ENCODE data around the gene GOLGA3.
"Not testable (repeated sequence)": the region's sequence is repeated elsewhere in the genome, so short reads cannot be mapped to it uniquely, and the experiment has no call there.

The GOLGA3 gene, protein sequence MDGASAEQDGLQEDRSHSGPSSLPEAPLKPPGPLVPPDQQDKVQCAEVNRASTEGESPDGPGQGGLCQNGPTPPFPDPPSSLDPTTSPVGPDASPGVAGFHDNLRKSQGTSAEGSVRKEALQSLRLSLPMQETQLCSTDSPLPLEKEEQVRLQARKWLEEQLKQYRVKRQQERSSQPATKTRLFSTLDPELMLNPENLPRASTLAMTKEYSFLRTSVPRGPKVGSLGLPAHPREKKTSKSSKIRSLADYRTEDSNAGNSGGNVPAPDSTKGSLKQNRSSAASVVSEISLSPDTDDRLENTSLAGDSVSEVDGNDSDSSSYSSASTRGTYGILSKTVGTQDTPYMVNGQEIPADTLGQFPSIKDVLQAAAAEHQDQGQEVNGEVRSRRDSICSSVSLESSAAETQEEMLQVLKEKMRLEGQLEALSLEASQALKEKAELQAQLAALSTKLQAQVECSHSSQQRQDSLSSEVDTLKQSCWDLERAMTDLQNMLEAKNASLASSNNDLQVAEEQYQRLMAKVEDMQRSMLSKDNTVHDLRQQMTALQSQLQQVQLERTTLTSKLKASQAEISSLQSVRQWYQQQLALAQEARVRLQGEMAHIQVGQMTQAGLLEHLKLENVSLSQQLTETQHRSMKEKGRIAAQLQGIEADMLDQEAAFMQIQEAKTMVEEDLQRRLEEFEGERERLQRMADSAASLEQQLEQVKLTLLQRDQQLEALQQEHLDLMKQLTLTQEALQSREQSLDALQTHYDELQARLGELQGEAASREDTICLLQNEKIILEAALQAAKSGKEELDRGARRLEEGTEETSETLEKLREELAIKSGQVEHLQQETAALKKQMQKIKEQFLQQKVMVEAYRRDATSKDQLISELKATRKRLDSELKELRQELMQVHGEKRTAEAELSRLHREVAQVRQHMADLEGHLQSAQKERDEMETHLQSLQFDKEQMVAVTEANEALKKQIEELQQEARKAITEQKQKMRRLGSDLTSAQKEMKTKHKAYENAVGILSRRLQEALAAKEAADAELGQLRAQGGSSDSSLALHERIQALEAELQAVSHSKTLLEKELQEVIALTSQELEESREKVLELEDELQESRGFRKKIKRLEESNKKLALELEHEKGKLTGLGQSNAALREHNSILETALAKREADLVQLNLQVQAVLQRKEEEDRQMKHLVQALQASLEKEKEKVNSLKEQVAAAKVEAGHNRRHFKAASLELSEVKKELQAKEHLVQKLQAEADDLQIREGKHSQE (N-terminal part only)

DNA sequence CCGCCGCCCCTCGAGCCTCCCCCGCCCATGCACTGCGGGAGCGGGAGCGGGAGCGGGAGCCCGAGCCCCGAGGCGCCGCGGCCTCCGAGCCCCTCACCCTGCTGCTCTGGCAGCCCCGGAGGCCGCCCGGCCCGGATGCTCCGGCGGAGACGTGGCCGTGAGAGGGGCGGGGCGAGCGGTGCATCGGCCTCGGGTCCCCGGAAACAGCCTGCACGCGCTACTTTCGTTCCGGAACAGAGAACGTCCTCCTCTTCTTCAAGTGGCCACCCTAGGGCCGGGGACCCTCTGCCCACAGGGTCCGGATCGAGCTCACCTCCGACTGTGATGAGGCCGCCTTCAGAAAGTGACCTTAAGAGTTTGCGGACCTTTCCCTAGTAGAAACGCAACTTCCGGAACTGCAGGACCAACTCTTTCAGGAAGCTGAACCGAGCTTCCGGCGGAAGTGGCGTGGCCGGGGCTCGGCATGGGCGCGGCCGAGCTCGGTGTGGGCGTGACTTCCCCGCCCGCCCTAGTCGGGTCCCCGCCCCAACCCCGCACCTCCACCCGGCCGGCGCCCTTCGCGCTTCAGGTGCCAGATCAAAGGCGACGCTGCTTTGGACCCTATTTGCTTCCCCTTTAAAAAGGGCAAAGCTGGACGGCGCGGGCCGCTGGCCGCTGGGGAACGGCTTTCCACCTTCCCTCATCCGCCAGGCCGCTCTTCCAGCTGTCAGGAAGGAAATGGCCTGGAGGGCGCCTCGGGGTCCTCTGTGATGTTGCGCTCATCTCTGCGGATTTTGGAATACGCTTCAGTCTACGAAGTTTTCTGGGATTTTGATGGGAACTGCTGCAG lies at the start of gene GOLGA3:
GOLGA3 (minus strand) TSS at position 164 of the 829 bp plus-strand sequence. CDS start 6,741 bp downstream, outside the sequence.
- DNase-seq (ENCODE audit: low spot score): peak; percentile 95

DNA sequence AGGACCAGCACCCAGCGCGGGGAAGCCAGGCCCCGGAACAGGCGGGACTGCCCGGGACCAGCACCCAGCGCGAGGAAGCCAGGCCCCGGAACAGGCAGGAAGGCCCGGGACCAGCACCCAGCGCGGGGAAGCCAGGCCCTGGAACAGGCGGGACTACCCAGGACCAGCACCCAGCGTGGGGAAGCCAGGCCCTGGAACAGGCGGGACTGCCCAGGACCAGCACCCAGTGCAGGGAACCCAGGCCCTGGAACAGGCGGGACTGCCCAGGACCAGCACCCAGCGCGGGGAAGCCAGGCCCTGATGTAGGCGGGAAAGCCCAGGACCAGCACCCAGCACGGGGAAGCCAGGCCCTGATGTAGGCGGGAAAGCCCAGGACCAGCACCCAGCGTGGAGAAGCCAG lies 46.0 kb upstream of the GOLGA3 start:
- DNase-seq (ENCODE audit: low spot score): not testable (repeated sequence)

DNA sequence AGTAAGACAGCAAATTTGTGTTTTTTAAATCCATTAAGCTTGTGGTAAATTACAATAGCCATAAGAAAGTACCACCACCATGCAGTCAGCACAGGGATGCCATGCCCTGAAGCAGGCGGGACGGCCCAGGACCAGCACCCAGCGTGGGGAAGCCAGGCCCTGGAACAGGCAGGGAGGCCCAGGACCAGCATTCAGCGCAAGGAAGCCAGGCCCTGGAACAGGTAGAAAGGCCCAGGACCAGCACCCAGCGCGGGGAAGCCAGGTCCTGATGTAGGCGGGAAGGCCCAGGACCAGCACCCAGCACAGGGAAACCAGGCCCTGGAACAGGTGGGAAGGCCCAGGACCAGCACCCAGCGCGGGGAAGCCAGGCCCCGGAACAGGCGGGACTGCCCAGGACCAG lies 45.5 kb upstream of the GOLGA3 start:
- DNase-seq (ENCODE audit: low spot score): no peak

DNA sequence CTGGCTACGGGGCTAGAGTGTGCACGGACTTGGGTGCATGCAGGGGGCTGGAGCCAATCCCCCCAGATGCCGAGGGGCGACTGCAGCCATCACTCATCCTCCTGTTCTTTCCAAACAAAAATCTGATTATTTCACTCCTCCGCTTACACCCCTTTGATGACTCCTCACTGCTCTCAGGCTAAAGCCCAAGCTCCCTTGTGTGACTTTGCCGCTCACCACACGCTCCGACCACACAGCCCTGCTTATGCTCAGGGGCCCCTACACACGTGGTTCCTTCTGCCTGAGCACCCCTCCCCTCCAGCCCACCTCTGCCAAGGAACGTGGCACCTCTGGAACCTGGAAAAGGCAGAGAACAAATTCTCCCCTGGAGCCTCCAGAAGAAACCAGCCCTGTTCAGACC lies 45.1 kb upstream of the GOLGA3 start:
- no peak for DNase-seq (ENCODE audit: low spot score)

DNA sequence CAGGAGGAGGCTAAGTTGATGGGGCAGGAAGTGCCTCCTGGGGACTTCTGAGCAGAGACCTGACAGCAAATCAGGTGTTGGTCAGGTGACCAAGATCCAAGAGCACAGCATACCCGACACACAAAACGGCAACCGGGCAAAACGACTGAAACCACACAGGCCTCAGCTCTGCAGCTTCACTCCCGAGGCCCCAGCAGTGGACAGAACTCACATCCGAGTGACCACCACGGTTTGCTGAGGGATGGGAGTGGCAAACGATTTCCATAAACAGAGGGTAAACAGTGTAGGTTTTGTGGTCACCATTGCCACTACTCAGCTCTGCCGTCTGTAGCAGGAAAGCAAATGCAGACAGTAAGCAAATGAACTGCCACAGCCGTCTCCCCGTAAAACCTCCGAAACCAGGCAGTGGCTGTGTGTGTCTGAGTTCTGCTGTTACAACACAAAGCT lies 44.3 kb upstream of the GOLGA3 start:
- DNase-seq (ENCODE audit: low spot score): no peak

DNA sequence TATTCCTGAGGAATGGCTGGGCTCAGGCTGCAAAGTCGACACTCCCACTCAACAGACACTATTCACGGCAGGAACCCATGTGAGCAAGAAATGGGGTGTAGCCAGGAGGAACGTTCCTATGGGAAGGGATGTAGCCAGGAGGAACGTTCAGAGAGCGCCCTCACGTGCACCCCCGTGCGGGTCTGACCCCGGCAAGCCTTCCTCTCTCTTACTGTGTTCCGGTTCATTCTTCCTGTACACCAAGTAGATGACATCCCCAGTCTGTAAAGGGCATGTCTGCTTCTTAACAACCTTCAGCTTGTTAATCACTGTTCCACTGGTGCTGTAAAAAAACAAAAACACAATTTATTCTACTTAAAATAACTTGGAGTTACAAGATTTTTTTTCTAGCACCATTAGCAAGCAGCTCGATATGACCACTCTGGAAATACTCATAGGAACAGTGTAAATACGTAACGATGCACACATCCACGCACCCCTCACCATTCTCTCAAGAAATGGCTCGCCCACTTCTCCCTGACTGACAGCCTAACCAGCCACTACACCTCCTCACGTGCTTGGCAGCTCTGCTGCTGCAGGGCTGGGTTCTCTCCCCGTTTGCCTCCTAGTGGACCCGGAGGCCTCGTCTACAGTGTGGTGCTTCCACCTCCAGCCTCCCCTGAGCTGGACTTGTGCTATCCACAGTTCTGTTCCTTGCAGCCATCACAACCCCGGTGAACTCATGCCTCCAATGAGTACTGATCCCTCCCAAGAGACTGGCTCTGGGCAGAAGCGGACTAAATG lies 43.6 kb upstream of the GOLGA3 start:
- no peak for DNase-seq (ENCODE audit: low spot score)

DNA sequence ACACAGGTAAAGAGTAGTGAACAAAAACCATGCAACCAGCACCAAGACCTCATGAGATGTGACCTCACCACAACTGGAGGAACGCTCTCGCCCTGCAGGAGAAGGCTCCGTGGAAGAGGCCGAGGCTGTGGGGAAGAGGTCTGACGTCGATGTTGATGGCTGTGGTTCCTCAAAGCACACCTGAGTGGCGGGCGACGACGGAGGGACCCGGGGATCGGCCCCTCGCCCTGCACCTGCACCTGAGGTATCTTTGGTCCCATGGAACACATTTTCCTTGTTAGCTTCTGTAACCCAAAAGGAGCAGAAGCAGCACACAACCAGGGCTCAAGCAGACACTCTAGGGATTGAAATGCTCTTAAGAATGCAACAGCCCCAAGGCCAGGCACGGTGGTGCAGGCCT lies 40.9 kb upstream of the GOLGA3 start:
- DNase-seq (ENCODE audit: low spot score): no peak

DNA sequence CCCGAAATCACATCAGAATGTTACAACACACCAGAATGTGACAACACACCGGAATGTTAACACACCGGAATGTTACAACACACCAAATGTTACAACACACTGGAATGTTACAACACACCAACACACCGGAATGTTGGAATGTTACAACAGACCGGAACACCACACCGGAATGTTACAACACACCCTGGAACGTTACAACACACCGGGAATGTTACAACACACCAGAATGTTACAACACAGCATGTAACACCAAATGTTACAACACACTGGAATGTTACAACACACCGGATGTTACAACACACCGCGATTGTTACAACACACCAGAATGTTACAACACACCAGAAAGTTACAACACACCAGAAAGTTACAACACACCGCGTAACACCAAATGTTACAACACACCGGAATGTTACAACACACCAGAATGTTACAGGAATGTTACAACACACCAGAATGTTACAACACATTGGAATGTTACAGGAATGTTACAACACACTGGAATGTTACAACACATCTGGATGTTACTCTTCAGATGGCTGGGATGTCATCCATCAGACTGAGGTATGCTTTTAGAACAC lies 37.7 kb upstream of the GOLGA3 start:
- DNase-seq (ENCODE audit: low spot score): no peak

DNA sequence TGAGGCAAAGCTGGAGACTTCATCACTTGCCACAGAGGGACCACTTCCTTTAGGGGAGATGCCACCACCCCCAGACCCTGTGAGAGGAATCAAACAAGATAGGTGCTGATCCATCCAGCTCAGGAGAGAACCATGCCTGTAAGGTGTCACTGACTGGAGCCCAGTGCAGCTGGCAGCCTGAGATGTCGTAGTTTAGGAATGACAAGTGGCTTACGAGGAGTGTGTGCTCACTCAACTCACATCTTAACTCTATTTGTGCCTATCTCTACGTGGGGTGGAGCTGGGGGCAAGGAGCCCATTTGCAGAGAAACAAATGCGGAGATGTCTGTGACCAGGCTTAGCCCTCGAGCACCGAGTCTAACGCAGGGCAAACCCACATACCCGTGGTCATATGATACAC lies 32.9 kb upstream of the GOLGA3 start:
- DNase-seq (ENCODE audit: low spot score): no peak

DNA sequence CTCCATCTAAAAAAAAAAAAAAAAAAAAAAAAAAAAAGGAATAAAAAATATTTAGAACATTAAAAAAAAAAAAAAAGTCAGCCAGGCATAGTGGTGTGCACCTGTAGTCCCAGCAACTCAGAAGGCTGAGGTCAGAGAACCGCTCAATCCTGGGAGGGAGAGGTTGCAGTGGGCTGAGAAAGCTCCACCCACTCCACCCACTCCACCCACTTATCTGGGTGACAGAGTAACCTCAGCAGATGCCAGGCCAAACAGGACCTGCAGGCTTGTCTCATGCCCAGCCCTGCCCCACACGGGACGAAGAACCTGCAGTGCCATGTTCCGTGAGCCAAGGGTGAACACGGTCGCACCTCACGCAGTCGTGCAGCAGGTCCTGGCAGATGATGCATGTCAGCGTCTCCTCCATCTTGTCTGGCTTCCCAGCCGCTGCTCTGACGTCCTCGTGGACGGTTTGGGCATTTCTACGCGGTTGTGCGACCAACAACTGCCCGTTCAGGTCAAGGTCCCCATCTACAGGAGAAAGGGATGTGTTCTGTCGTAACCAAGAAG lies 30.1 kb upstream of the GOLGA3 start:
- no peak for DNase-seq (ENCODE audit: low spot score)

DNA sequence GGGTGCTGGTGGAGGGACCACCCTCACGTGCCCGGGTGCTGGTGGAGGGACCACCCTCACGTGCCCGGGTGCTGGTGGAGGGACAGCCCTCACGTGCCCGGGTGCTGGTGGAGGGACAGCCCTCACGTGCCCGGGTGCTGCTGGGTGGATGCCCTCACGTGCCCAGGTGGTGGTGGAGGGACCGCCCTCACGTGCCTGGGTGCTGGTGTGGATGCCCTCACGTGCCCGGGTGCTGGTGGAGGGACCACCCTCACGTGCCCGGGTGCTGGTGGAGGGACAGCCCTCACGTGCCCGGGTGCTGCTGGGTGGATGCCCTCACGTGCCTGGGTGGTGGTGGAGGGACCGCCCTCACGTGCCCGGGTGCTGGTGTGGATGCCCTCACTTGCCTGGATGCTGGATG lies 28.4 kb upstream of the GOLGA3 start:
- not testable (repeated sequence) for DNase-seq (ENCODE audit: low spot score)

DNA sequence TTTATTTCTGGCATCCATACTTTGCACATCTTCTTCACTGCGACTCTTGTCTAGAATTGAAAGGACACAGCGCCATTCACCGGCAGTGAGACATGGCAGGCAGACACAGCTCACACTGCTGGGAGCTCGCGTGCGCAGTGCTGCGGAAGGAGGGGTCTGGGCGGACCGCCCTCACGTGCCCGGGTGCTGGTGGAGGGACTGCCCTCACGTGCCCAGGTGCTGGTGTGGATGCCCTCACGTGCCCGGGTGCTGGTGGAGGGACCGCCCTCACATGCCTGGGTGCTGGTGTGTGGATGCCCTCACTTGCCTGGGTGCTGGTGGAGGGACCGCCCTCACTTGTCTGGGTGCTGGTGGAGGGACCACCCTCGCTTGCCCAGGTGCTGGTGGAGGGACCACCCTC lies 27.9 kb upstream of the GOLGA3 start:
- no peak for DNase-seq (ENCODE audit: low spot score)

DNA sequence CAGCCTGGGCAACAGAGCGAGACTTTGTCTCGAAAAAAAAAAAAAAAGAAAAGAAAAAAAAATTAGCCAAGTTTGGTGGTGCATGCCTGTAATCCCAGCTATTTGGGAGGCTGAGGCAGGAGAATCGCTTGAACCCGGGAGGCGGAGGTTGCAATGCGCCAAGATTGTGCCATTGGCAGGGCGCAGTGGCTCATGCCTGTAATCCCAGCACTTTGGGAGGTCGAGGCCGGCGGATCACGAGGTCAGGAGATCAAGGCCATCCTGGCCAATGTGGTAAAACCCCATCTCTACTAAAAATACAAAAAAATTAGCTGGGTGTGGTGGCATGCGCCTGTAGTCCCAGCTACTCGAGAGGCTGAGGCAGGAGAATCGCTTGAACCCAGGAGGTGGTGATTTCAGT lies 26.5 kb upstream of the GOLGA3 start:
- not testable (repeated sequence) for DNase-seq (ENCODE audit: low spot score)

DNA sequence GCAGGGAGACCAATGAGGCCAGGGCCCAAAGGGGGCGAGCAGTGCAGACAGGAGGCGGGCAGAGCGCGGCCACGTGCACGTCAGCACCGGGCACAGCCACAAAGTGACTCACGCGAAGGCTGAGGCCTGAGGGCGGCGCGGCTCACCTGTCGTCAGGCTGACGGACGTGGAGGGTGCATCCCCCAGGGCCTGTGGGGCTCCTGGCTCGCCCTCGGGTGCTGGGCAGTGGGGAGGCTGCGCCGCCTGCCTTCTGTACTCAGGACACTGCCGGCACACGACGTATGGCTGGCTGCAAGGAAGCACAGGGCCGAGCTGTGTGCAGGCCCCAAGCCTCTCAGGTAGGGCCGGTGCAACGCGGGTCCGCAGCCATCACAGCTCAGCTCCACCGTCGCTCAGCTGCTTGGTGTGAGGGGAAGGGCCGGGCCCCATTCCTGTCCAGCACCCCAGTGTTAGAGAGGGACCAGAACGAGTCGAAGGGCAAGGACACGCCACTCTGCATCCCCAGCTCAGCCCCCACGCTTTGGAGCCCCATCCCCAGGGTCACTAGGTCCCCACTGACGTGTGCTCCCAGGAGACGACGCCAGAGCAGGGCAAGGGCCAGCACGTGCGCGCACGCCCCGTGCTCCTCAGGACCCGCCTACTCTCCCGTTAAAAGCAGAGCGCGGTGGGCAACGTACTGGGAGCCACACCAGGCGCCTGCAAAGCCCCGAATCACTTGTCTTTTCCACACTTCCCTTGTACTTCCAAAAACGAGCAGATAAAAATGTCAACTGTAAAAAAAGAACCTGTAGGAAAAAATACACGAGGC lies 24.8 kb upstream of the GOLGA3 start:
- no peak for DNase-seq (ENCODE audit: low spot score)

DNA sequence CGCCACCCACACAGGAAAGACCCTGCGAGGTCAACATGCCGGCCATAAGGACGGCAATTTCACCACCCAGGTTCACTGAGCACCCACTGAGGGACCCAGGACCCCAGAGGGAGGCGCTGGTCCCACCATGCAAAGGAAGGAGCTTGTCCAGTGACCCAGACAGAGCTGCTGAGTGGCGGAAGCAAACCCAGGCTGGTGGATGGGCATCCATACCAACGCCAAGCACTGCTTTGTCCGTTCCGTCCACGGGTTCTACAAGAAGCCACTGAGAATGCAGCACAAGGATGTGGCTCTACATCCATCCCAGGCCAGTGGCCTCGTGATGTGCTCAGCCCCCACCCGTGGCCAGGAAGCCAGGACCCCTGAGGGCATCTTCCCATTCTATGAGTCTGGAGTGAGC lies 23.8 kb upstream of the GOLGA3 start:
- no peak for DNase-seq (ENCODE audit: low spot score)

DNA sequence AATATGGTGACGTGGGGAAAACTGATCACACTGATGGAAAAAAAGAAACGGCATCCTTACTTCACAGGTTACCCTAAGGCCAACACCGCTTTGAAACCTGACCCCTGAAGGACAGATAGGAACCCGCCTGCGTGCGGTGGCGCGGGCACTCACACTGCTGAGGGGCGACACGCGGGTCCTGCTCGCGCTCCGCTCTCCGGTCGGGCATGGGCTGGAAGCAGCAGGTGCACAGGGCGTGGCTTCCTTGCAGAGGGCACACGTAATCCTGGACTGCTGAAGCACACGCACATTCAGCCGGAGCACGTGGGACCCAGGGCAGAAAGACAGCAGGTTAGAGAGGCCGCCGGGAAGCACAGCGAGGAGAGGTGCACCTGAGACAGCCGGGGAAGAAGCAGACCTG lies 22.8 kb upstream of the GOLGA3 start:
- no peak for DNase-seq (ENCODE audit: low spot score)

DNA sequence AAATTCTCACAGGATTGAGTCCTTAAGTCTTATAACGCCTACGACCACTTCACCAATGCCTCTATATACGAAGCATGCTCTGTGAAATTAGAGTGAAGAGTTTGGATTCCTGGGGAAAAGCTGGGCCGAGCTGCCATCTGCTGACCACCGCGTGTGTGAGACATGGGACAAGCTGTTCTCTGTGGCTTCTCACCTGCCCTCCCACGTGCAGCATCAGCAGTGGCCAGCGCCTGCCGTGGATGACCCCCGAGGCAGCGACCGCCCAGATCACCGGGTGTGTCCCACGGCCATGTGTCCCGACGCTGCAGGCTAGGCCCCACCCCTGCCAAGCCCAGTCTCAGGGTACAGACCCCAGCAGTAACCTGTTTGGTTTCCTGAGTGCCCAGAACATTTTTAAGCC lies 21.6 kb upstream of the GOLGA3 start:
- DNase-seq (ENCODE audit: low spot score): no peak

DNA sequence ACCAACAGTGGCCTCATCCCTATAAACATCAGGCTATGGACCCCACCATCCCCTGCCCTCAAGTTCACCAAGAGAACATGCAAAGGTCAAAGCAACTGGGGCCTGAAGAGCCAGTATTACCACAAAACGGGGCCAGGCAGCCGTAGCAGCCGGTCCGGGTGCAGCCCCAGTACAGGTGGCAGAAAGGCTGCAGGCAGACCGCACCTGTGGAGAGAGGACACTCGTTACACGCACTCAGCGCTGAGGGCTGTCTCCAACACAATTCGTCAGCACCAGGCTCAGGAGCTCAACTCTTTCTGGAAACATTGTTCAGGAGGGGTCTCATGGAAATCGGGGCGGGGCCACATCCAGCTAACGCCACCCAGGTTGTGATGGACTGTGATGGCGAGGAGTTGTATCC lies 19.9 kb upstream of the GOLGA3 start:
- no peak for DNase-seq (ENCODE audit: low spot score)
